Ovary (tissue), 3 donors: ENCODE data around the gene ZNF586.
"Not testable (repeated sequence)": the region's sequence is repeated elsewhere in the genome, so short reads cannot be mapped to it uniquely, and the experiment has no call there.

Experiments
- EP300 ChIP-seq: sonication (generic); formaldehyde crosslinking; IDR thresholded peaks from one replicate; pipeline ENCODE4 v1.6.1; 2017; ENCODE audit warnings: antibody characterized with exemption
- POLR2A ChIP-seq: fragments of 450-650 bp; IDR thresholded peaks from one replicate; pipeline ENCODE4 v1.6.1; 2017; ENCODE audit warnings: antibody characterized with exemption, mild to moderate bottlenecking, moderate library complexity
- TF ChIP-seq, protein P1 (sequence below), 3 donors: fragments of 450-650 bp in 2 of 3; fragments of 200-600 bp in 1 of 3; IDR thresholded peaks; one replicate each; pipeline versions ENCODE4 v1.5.1 to v1.8.0; 2016 to 2022; ENCODE audit warnings: antibody characterized with exemption in 3 of 3, mild to moderate bottlenecking in 1 of 3
- donor health status: DM: no; HTN: no; CAD: no.

DNA sequence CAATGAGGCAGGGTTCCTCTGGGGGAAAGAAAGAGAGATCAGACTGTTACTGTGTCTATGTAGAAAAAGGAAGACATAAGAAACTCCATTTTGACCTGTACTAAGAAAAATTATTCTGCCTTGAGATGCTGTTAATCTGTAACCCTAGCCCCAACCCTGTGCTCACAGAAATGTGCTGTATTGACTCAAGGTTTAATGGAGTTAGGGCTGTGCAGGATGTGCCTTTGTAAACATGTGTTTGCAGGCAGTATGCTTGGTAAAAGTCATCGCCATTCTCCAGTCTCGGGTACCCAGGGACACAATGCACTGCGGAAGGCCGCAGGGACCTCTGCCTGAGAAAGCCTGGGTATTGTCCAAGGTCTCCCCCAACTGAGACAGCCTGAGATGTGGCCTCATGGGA is 54.1 kb downstream of the ZNF586 start:
- not testable (repeated sequence) for TF ChIP-seq POLR2A, EP300
- TF ChIP-seq, protein P1, sequence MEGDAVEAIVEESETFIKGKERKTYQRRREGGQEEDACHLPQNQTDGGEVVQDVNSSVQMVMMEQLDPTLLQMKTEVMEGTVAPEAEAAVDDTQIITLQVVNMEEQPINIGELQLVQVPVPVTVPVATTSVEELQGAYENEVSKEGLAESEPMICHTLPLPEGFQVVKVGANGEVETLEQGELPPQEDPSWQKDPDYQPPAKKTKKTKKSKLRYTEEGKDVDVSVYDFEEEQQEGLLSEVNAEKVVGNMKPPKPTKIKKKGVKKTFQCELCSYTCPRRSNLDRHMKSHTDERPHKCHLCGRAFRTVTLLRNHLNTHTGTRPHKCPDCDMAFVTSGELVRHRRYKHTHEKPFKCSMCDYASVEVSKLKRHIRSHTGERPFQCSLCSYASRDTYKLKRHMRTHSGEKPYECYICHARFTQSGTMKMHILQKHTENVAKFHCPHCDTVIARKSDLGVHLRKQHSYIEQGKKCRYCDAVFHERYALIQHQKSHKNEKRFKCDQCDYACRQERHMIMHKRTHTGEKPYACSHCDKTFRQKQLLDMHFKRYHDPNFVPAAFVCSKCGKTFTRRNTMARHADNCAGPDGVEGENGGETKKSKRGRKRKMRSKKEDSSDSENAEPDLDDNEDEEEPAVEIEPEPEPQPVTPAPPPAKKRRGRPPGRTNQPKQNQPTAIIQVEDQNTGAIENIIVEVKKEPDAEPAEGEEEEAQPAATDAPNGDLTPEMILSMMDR (IDR thresholded peaks at IDR 0.05), result not testable (repeated sequence)
